T47D (cell line): ENCODE measurements around the gene FAM222A.

Experiments
- DNase-seq, 2 experiments: peaks; one replicate each; pipeline versions ENCODE4 v3.0.0 to v3.0.0-alpha.2; 2011 to 2012; ENCODE audit warnings: low read depth in 1 of 2, low spot score in 1 of 2
- JUND ChIP-seq: IDR thresholded peaks from 2 replicates; pipeline ENCODE4 v1.6.1; 2012; ENCODE audit warnings: low read depth
- in situ Hi-C: cut with HindIII; loops from 2 replicates; pipeline ENCODE4 v1.10.0; 2016; ENCODE audit warnings: low sequenced_read_pairs, low pct_unique_long_range_greater_than_20kb

The FAM222A gene

GRCh38 chr12:109696485-109697269 is 16.9 kb upstream of the FAM222A start:
- DNase-seq: no peak
- no peak for TF ChIP-seq JUND
- in situ Hi-C loops: no loop called here

DNA sequence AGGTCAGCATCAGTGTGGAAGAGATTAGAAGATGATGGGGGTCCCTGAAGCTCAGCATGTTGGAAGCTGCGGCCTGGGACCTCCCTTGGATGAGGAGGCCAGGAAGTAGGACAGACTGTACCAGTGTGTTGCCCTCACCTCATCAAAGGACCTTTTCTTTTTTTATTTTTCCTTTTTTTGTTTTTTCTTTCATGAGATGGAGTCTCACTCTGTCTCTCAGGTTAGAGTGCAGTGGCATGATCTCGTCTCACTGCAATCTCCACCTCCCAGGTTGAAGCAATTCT is 16.4 kb upstream of the FAM222A start:
- no peak for DNase-seq
- in situ Hi-C loops: no loop called here
- no peak for TF ChIP-seq JUND

DNA sequence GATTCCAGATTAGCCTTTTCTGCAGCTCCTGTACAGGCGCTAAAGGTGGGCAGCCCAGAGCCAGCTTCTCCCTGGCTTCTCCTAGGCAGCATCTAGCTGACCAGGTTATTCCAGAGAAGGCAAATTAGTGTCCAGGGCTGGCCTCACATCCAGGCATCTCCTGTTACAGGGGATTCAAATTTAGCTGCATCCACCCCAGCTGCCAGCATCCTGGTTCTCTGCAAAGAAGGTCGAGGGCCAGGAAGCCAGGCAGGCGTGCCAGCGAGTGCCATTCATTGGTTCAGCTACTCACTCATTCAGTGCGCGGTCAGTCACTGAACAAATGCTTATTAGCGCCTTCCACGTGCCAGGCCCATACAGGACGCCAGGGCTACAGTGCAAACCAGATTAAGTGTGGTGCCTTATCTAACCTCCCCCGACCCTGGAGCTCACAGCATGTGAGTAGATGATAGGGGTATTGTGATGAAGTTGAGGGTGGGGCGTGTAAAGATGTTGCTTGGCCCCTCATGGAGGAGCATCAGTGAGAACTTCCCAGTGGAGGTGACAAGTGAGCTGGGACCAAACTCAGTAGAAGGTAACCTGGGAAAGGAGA is 15.7 kb upstream of the FAM222A start:
- in situ Hi-C loops: no loop called here
- no peak for DNase-seq
- no peak for TF ChIP-seq JUND

GRCh38 chr12:109698820-109699219 is 14.8 kb upstream of the FAM222A start:
- no peak for DNase-seq
- in situ Hi-C loops: no loop called here
- TF ChIP-seq JUND: no peak

DNA sequence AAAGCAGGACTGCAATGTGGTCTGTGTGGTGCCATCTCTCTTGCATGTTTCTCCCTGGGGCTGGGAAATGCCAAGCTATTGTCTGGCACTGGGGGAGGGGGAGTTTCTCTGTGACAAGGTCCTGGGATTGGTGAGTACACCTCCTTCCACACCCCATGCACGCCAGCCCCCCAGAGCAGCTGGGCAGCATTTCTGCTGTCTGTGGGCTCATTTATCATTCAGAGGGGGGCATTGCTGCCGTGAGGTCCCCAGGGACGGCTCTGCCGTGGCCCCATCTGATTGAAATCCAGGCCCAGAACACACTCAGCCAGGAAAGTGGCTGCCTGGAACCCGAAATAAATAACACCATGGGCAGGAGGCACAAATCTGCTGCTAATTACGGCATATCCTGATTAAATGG is 12.6 kb upstream of the FAM222A start:
- DNase-seq: no peak
- TF ChIP-seq JUND: no peak
- in situ Hi-C loops: no loop called here

DNA sequence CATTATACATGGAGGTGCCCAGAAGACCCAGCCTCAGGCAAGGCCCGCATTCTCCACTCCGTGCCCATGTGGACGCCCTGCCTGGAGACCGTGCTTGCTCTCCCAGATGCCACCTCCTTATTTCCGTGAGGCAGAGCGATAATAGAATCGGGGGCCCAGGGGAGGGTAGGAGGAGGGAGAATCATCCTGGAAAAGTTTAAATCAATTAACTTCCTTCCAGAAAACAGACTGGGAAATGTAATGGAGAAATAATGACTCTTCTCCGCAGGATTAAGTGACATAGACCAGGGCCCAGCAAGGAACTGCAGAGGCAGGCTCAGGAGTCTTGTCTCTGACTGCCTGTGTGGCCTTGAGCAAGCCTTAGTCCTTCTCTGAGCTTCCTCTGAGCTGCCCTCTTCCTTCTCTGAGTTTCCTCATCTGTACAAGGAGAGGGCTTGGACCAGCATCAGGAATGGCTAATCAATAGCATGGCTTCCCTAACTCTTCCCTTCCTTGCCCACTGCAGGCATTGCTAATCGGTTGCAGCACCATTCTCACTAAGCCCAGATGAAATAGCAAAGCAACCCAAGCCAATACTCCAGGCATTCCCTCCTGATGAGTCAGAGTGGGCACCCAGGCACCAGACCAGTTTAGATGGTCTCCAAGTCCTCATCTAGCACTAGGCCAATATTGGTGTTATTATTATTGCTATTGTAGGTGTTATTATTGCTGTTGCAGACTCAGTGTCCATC is 11.3 kb upstream of the FAM222A start:
- no peak for TF ChIP-seq JUND
- in situ Hi-C loops: no loop called here
- DNase-seq: no peak

GRCh38 chr12:109703684-109704083 is 9.9 kb upstream of the FAM222A start:
- no peak for DNase-seq
- no peak for TF ChIP-seq JUND
- in situ Hi-C loops: no loop called here

- no peak for DNase-seq
- in situ Hi-C loops: no loop called here
- no peak for TF ChIP-seq JUND
These were observed 9.1 kb upstream of the FAM222A start for GRCh38 chr12:109704371-109705098.

DNA sequence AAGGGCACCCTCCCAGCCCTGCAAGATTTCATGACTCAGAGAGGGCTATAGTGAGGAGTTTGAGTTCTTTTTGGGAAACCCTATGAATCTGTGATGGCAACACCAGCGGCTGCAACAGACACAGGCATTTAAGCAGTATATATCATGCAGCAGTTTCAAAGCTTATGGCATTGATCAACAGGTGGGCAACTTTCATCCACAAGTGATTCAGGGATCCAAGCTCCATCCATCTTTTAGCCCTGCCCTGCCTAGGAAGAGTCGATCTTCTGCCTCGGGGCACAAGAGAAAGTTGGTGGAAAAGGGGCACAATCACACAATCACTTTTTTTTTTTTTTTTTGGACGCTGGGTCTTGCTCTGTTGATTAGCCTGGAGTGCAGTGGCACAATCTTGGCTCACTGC is 8.3 kb upstream of the FAM222A start:
- no peak for TF ChIP-seq JUND
- no peak for DNase-seq
- in situ Hi-C loops: no loop called here

GRCh38 chr12:109706398-109706746 is 7.3 kb upstream of the FAM222A start:
- in situ Hi-C loops: no loop called here
- no peak for DNase-seq
- TF ChIP-seq JUND: no peak

- DNase-seq: no peak
- no peak for TF ChIP-seq JUND
- in situ Hi-C loops: no loop called here
These were observed 6.7 kb upstream of the FAM222A start for GRCh38 chr12:109706747-109707469.

DNA sequence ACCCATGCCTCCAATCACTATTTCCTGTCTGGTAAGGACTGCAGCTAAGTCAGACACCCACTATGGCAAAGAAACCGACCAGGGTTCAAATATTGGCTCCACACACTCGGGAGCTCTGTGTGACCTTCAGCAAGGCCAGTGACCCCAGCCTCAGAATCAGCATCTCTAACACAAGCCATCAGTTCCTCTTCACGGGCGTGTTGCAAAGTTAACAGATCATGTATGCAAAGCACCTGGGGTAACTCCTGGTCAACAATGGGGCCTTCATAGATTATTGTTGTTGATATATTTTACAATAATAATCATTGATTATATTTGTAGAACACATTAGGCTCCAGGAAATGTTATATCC is 6.2 kb upstream of the FAM222A start:
- no peak for TF ChIP-seq JUND
- no peak for DNase-seq
- in situ Hi-C loops: no loop called here
